HG02678 (cell line): ENCODE results near the gene PSMG1.
"Not testable (repeated sequence)": the region's sequence is repeated elsewhere in the genome, so short reads cannot be mapped to it uniquely, and the experiment has no call there.

Experiments
- ATAC-seq: cut with Tn5 transposase; IDR thresholded peaks from one replicate; pipeline ENCODE4 v1.9.1; 2021; ENCODE audit warnings: mild to moderate bottlenecking, moderate library complexity; ENCODE audit not compliant: unreplicated experiment

The PSMG1 gene

GRCh38 chr21:39183272-39184049, at the start of gene PSMG1:
TSS of gene PSMG1 (minus strand) at chr21:39183451. CDS start at chr21:39183385, 66 bp downstream.
- peak; percentile 85 for ATAC-seq

- no peak for ATAC-seq
These were observed 49.6 kb upstream of the PSMG1 start for GRCh38 chr21:39232861-39233291.

GRCh38 chr21:39224930-39225329, 41.7 kb upstream of the PSMG1 start:
- no peak for ATAC-seq

DNA sequence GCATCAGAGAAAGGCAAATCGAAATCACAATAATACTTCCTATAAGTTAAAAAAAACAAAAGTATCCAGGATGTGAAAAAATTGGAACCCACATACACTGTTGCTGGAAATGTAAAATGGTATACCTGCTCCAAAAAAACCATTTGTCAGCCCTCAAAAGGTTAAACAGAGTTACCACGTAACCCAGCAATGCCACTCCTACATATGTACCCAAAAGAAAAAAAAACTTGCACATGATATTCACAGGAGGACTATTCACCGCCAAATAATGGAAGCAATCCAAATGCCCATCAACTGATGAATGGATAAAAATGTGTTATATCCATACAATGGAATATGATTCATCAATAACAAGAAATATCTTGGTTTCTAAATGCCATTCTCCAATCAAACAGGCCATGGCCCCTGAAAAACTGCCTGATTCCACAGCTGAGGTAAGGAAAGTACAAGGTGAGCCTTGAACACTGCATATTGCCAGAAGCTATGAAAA, 38.8 kb upstream of the PSMG1 start:
- ATAC-seq, result no peak

DNA sequence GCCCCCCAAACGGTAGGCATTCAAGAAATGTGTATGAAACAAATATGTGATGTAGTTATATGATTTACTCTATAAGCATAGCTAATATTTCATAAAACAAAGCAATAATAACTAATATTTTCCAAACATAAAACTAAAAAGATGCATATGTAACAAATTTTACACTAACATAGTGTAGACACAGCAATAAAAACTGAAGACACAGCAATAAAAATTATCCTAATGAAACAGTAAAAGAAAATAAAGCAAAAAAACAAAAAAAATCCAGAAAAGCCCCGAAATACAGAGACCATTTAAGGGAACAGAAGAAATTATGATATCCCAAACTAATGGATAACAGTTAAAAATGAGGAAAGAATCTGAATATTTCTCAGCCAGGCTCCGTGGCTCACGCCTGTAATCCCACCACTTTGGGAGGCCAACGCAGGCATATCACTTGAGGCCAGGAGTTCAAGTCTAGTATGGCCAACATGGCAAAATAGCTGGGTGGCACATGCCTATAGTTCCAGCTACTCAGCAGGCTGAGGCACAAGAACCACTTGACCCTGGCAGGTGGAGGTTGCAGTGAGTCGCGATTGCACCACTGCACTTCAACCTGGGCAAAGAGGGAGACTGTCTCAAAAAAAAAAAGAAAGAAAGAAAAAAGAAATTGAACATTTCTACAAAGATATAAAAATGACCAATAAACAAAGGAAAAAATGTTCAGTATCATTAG, 38.2 kb upstream of the PSMG1 start:
- no peak for ATAC-seq

DNA sequence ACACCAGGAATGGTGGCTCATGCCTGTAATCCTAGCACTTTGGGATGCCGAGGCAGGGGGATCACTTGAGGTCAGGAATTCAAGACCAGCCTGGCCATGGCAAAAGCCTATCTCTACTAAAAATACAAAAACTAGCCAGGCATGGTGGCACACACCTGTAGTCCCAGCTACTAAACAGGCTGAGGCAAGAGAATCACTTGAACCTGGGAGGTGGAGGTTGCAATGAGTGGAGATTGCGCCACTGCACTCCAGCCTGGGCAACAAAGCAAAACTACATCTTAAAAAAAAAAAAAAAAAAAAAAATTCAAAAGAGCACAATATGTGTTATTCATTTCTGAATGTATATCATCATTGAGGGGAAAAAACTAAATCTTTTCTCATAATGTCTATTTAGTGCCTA, 37.6 kb upstream of the PSMG1 start:
- not testable (repeated sequence) for ATAC-seq

- no peak for ATAC-seq
These were observed 36.9 kb upstream of the PSMG1 start for GRCh38 chr21:39220150-39220549.

- no peak for ATAC-seq
These were observed 34.8 kb upstream of the PSMG1 start for GRCh38 chr21:39218082-39218409.

GRCh38 chr21:39217356-39218081, 34.3 kb upstream of the PSMG1 start:
- no peak for ATAC-seq

DNA sequence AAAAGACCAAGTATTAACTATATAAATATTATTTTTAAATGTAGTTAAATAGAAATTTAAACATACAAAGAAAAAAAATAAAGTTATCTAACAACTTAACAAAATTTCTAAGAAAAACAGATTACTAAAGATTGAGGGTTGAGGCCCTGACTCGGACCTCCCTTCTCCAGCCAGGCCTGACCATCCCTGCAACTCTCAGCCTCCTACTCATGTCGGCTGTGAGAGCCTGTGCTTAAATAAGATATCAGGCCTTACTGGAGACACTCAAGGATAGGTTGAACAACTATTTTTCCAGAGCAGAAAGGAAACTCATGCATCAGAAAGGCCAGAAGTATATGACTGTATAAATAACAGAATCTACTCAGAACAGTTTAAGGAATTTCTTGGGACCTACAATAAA, 33.0 kb upstream of the PSMG1 start:
- ATAC-seq, result no peak

- no peak for ATAC-seq
These were observed 31.8 kb upstream of the PSMG1 start for GRCh38 chr21:39215078-39215477.

DNA sequence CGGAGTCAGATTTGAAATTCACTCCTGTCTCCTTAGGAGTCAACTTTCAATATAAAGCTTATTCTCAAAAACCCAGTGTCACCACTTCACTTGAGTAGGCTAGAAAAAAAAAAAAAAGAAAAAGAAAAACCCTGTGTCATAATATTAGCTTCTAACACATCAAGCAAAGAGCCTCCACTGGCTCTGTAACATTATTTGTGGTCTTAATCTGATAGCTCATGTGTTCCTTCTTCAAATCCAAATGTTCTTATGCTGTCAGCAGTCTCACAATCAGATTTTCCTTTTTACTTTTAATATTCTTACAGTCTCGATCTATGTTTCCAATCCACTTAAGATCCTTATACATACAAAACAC, 26.1 kb upstream of the PSMG1 start:
- no peak for ATAC-seq

DNA sequence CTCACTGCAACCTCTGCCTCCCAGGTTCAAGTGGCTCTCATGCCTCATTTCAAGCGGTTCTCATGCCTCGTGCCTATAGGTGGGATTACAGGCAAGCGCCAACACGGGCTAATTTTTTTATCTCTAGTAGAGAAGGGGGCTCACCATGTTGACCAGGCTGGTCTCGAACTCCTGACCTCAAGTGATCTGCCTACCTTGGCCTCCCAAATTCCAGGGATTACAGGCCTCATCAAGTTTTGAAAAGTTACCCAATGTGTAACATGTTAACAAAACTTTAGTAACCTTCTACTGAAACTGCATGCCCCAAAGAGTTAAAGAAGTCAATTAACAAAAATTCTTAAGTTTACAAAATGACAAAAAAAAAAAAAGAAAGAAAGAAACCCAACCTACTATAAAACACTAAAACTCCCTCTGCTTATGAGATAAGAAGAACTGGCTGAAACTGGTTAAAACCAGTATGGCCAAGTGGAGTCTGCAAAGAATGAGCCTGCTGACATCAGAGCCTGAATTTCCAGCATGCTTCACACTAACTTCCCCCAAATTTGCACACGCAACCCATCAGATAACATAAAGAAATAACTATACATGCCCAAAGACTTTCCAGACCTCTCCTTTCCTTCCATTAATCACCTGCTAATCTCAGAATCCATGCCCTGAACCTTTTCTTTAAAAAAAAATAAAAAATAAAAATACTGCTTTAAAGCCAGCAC, 25.5 kb upstream of the PSMG1 start:
- ATAC-seq, result no peak

DNA sequence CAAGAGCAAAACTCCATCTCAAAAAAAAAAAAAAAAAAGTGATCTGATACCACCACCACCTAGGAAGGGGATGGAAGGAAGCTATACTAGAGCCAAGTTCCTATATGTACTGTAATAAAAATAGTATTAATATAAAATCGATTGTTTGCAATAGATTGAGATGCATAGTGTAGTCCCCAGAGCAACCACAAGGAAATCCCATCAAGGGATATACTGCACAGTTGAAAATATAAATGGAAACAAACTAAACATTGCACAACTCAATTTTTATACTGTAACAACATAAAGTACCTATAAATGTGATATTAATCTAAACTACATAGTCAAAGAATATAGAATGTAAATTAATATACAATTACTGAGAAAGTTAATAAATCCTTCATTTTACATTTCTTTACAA, 20.9 kb upstream of the PSMG1 start:
- ATAC-seq, result no peak

GRCh38 chr21:39198800-39199199, 15.5 kb upstream of the PSMG1 start:
- ATAC-seq, result no peak

DNA sequence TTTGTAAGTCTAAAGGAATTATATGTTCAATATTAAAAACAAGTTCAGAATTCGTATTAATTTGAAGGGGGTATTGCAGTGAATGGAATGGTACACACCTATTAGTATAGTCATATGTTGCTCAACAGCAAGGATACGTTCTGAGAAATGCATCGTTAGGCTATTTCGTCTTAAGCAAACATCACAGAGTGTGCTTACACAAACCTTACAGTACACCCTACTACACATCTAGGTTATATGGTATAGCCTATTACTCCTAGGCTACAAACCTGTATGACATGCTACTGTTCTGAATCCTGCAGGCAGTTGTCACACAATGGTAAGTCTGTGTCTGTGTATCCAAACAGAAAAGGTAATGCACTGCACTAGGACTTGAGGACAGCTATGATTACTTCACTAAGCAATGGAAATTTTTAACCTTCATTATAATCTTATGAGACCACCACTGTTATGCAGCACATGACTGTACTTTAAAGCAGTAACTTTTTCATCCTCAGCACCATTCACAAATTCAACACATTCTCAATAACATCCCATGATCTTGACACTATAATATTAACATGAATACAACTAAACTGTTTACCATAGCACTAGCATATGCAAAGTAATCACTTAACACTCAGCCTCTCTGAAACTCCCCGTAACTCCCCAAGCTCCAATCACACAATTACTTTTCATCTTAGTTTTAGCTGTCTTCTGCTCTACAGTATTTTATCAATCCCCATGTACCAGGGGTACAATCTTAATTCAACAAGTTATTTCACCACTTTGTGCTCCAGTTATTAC, 14.4 kb upstream of the PSMG1 start:
- no peak for ATAC-seq

DNA sequence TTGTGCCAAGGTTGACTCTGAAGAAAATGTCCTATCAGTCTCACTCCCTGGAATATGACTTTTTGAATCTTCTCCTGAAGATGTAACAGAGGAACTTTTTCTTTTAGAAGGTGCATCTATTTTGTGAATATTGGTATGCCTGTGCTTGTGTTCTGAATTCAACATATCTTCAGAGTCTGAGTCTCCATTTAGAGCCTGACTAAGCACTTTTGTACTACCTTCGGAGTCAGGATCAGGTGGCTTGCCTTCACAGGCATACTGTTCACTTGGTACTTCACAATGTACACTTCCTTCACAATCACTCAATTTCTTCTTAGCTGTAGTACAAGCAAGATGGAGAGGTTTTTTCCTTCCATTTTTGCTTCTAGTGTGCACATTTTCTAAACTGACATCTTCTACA, 13.6 kb upstream of the PSMG1 start:
- no peak for ATAC-seq

- ATAC-seq, result no peak
These were observed 13.1 kb upstream of the PSMG1 start for GRCh38 chr21:39196310-39196709.

DNA sequence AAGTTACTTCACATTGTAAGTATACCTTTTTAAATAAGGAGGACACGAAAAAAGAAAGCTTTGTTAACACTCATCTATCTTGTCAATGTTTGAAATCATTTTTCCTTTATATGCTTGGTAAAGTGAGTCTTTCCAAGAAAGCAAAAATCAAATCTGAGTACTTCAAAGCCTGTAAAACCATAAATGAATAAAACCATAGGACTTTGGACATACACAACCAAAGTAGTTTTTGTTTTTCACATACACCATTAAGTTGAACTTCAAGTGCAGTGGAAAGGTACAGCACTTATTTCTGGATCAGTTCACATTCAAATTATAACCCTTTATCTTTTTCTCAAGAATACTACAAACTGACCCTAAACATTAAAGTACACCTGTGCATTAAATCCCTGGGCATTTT, 10.1 kb upstream of the PSMG1 start:
- no peak for ATAC-seq

DNA sequence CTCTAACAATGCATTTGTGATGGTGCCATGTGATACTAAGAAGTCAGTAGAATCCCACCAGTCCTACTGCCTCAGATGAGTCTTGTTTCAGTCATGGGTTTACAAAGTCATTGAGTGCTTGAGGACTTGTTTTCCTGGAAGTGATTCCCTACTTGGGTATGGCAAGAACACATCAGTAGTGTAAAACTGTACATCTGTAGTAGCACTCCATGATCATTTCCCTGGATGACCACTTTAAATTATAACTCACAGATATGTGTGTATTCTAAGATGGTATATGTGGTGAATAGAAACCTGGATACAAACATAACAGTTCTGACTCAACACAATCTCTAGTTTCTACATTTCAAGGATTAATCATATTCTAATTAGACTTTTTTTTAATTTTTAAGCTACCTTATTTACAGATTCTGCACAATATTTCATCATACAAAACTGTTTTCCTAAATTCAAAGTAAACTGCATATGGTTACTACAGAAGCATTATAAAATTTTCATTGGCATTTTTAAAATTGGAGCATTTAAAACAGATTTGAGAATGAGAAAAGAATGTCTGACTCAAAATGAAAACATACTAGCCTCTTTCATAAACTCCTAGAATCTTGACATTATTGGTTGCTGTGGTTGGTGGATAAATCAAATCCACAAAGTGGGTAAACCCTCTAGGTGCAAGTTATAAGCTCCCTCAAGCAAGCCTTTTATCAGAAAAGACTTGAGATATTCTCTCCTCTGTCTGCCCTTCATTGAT, 6.8 kb upstream of the PSMG1 start:
- no peak for ATAC-seq
